GM19099 (cell line): Measurements from ENCODE around the gene KIF18B.

Experiments
- POLR2A ChIP-seq: IDR thresholded peaks from 3 replicates; pipeline ENCODE4 v1.6.1; 2011; ENCODE audit warnings: low read depth; ENCODE audit not compliant: insufficient read length; ENCODE audit errors: extremely low read depth

KIF18B gene

DNA sequence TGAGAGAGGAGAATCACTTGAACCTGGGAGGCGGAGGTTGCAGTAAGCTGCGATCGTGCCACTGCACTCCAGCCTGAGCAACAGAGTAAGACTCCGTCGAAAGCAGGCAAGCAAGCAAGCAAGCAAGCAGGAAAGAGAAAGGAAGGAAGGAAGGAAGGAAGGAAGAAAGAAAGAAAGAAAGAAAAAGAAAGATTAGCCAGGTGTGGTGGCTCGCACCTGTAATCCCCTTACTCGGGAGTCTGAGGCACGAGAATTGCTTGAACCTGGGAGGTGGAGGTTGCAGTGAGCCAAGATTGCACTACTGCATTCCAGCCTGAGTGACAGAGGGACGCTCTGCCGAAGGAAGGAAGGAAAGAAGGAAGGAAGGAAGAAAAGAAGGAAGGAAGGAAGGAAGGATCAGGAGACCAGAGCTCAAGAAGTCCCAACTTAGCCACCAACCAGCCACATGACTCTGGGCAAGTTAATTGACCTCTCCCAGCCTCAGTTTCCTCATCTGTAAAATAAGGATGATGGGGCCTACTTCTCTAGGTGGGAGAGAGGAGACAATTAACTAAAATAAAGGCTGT lies 38.7 kb downstream of the KIF18B start:
- TF ChIP-seq POLR2A = no peak

DNA sequence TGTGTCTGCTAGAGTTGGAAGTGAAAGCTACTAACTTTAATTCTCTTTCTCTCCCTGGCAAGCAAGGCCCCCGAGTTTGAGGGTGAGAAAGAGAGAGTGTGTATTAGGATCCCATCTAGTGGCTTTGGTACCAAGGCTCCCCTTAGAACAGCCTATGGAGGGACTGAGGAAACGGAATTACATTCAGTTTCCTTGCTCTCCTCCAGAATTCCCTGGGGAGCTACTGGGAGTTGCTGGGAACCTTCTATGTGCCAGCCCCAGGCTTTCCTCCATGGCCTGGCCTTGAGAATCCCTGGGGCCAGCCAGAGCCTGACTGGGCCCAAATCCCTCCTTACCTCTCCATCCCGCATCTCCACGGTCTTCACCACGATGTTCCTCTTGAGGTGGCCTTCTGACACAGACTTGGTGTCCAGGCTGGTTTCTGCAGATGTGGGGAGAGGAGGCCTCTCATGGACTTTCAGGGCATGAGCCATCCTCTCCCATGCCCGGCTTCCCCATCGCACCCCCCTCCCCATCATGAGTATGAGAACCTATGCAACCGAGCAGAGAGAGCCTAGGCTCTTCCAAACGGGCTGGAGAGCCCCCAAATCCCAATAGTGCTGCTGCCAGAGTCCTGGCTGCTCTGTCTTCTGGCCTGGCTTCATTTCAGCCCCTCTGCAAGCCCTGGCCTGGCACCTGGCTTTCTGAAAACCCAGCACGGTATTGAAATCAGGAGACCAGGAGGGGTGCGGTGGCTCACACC lies 39.7 kb downstream of the KIF18B start:
- TF ChIP-seq POLR2A = no peak

DNA sequence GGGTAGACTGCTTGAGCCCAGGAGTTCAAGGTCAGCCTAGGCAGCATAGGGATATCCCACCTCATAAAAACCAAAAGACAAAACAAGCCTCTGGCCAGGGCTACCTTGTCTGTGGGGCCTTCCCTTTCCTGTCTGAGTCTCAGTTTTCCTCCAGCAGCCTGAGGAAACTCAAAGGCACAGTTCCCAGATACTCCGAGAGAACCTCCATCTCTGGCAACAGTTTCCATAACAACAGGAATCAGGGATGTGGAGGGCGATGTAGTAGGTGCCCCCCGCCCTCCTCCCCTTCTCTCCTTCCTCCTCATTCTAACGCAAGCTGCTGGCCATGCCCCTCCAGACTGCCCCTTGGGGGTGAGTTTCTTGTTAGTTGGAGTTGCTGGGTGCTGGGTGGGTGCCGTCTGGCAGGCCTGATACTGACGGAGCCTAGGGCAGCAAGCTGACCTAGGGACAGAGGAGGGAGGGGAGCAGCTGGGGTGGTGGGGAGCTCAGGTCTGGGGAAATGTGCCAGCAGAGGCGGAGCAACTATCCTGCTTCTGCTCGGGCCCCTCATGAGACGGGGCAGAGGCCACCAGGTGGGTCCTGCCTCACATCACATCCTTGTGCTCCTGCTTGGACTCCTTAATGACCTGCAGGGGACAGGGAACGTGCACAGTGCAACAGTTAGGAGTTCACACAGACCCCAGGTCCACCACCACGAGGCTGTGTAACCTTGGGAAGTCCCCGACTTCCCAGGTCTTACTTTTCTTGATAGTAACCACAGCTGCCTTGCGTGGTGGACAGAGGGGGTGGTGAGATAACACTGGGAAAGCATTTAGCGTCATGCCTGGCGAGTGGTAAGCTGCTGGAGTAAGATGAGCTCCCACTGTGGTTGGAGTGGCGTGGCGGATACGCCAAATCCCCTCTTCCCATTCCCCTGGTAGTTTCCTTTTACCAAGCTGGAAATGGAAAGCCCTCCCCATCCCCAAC lies 40.5 kb downstream of the KIF18B start:
- no peak for TF ChIP-seq POLR2A

DNA sequence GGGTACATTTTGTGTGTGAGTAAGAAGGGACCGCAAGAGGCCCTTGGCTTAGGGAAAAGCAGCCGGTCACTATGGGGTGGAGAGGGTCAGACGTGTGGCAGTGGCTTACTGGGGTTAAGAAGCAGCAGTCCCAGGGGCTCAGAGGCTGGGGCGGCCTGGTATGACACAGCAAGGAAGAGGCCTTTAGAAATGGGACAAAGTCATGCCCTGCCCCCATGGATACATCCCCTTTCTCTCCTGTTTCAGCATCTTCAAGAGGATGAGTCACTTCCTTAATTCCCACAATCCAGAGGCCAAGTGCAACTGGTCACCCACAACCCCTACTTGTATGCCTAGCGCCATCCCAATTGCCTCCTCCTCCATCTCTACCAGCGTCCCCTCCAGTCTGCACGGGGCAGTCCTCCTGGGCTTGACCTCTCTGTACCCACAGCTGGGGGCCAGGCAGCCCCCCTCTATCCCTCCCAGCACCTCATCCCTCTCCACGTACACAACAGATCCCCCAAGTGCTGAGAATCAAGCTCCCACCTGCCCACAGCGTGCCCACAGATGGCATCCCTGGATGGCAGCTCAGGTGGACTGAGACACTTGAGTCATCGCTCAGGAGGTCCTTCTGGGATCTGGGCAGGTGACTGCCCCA lies 41.4 kb downstream of the KIF18B start:
- no peak for TF ChIP-seq POLR2A

DNA sequence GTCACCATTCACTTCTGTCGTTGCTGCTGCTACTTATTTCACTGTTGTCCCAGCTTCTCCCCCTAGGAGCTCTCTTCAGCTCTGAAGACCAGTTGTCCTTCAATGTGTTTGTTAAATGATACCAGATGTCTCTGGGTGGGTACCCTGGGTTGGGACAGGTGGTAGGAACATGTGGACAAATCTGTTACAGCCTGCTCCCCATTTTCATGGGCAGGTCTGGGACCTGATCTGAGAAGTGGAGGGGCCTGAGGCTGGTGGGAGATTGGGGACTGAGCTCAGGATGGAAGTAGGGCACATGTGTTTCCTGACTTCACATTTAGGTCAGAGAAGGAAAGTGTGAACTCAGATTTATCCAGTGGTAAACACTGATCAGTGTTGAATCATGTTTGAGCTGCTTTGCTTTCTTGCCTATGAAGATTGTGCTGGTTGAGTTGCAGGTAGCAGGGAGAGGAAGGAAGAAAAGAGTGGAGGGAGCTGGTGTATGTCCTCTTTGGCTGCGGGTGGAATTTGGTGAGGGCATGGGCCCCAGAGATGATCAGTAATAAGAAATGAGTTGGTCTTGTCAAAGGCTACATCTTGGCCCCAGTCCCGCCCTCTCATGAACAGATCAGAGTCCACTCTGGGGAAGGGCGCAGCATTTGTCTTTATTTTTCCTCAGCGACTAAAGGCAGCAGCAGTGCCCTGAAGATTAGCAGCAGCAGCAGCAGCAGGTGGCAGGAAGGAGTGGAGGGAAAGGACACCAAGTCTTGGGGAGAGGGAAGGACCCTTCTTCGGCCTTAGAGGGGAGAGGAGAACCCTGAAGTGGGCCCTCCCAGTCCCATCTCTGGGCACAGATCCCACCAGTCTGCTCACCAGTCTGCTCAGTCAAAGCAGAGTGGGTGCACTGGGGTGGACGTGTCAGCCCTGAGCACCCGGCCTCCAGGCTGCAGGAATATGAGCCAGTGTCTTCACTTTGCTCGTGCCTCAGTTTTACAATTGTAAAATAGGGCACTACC lies 42.3 kb downstream of the KIF18B start:
- TF ChIP-seq POLR2A = no peak

DNA sequence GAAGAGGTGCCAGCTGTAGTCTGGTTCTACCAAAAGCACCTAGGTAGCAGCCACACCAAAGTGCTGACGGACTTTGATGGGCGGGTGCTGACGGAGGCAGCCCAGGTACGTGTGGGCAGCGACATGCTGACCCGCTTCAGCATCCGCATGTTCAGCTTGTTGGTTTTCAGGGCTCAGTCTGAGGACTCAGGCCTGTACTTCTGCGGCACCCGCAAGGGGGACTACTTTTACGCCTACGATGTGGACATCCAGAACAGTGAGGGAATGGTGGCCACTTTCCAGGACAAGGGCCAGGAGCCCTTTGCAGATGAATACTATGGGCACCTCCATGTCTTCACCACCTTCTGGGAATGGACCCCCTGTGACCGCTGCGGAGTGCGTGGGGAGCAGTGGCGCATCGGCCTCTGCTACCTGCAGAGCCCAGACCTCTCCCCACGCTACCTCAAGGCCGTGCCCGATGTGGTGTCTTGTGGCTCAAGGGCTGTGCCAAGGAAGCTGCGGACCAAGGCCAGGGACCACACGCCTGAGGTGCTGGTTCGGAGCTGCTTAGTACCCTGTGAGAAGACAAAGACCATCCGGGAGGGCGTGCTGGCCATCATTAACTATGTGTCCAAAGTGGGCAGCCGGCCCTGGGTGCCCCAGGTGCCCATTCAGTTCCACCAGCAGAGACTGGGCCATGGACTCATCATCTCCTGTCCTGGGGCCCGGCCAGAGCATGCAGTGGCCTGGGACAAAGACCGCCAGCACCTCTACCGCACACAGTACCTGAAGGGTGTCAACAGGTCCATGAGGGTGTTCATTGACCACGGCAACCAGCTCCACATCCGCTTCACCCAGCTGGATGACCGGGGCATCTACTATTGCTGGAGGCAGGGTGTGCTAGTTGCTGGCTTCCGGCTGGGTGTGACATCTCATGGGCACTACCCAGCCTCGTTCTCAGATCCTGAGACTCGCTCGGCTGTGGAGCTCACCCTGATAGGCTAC lies 43.3 kb downstream of the KIF18B start:
- no peak for TF ChIP-seq POLR2A

DNA sequence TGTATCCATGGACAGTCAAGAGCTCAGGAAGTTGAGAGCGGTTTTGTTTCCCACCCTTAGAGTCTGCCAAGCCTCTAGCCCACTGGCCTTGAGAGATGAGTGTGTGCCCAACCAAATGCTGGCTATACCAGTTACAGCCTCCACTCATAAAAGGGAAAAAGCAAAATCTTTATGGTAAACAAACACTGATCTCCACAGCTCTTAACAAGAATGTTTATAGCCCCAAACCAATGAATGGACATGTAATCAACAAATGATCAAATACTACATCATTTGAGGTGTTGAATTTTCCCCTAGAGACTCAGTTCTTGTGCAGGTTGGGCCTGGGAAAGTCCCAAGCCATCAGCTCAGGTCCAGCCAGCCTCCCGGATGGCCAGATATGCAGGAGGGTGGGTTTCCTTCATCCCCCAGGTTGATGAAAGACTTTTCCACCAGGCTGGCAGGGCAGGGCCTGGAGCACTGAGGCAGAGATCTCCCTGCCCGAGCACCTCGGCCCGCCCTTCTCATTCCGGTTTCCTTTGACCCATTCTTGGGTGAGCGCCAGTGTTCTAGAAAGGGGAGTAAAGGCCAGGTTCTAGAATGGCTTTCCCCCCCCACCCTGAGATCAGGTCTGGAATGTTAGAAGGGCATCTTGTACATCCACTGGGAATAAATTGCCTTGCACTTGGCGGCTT lies 44.4 kb downstream of the KIF18B start:
- no peak for TF ChIP-seq POLR2A

DNA sequence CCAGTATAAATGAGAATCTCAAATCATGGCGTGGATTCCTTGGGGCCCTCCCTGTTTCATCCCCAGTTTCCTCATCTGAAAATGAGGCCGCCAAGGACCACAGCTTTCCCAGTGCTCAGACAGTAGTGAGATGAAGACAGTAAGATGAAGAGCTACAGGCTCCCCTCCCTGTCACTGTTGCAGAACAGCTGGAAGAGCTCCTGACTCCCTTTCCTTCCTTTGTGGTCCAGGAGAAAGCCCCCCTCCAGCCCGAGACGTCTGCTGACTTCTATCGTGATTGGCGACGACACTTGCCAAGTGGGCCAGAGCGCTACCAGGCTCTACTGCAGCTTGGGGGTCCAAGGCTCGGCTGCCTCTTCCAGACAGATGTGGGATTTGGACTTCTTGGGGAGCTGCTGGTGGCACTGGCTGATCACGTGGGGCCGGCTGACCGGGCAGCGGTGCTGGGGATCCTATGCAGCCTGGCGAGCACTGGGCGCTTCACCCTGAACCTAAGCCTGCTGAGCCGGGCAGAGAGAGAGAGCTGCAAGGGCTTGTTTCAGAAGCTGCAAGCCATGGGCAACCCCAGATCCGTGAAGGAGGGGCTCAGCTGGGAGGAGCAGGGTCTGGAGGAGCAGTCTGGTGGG lies 45.3 kb downstream of the KIF18B start:
- no peak for TF ChIP-seq POLR2A

DNA sequence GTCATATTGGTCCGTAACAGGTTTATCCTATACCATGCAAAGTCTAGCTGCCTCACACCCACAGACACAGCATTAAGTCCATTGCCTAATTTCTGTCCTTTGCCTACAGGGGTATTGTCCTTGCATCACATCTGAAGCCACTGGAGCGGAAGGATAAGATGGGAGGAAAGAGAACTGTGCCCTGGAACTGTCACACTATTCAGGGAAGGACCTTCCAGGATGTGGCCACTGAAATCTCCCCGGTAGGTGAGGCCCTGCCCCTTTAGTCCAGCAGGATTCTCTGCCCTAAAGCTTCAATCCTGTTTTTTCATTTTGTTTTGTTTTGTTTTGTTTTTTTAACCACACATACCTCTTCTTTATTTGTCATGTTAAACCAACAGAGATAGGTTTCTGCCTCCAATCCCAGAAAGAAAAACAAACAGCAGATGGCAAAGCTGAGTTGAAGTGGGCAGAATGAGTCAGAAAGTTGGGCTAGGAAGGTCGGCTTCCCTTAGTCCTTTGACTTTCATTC lies 46.1 kb downstream of the KIF18B start:
- TF ChIP-seq POLR2A = no peak

DNA sequence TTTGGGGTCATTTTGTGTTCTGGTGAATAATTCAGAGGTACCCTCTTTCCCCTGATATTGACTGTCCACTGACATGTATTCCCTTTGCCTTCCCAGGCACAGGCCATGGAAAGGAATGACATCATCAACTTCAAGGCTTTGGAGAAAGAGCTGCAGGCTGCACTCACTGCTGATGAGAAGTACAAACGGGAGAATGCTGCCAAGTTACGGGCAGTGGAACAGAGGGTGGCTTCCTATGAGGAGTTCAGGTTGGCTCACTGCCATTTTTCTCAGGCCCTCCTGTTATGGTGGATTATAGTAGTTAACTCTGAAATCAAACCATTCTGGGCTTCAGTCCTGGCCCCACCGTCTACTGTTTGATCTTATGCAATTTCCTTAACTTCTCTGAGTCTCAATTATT lies 46.7 kb downstream of the KIF18B start:
- no peak for TF ChIP-seq POLR2A

DNA sequence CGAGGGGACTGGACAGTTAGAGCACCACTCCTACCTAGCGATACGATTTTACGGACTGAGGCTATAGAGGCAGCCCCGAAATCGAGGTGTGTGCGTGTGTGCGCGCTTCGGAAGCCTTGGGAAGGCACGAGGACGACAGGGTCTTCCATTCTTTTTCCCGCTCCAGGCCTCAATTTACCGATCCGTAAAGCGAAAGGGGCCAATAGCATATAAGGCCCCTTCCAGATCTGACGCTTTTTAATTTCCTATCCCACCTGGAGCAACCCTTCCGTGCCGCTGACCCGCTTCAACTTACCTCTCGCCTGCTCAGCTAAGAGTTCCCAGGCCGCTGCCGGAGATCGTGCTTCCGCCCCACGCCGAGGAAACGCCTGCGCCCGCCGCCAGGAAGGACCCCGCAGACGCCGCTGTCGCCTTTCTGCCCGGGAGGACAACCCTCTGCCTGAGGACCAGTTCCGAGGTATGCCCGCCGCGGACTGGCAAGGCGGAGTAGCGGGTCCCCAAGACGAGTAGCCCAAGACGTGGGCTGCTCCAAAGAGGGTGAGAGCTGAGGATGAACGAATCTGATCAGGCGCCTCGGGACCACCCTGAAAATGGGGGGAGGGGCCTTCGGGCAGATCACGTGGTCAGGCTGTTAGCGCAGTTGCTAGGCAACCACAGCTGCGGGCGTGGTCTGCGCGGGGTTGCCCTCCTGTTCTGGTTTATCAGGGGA lies 48.3 kb downstream of the KIF18B start, which contains the start of gene EFTUD2:
EFTUD2 (minus strand) TSS at position 372 of the 709 bp plus-strand sequence. CDS start 4,924 bp downstream, outside the sequence.
- TF ChIP-seq POLR2A = peak; percentile 89
